ENCODE results near the gene DACH1. TPM values are rescaled to one million over a fixed set of nuclear protein-coding genes. Genes with fewer than 3 reads are reported as not detected.

DACH1 gene
- polyA plus RNA-seq, 3 donors: 0.03 to 0.69 (median 0.26) TPM

DNA sequence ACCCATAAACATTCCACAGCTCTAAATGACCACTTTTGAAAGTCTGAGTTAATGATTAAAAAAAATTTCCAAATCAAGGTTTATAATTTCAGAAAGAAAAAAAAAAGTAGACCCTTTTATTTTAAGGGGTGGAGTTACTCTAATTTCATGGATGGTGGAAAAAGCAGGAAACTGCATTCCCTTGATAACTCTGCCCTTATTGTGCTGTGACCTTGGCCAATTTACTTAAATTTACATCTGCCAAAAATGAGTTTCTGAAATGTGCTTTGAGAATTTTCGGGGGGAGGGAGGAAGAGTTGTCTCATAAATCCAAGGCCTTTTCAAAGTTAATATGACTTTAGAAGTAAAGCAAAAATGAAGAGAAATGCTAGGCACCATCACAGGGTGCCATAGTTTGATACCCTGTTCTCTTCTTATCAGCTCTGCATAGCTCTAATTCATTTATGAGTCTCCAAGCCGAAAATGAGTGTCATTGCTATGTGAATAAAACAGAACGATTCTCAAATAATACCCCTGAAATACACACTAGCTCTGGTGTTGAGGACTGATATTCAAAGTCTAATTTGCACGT, 367.0 kb downstream of the DACH1 start:
- Histone ChIP-seq H3K9me3 (replicated peaks in 1 of 2; ENCODE audit: control insufficient read depth in 1 of 2, insufficient read depth in 1 of 2, low read length in 2 of 2) (no peaks in the 10 kb centered on the region), H3K4me3 (replicated peaks in 1 of 3; ENCODE audit: low read depth in 2 of 3, low read length in 3 of 3) (no peak overlapping the region), H3K36me3 (replicated peaks in 1 of 2; ENCODE audit: control insufficient read depth in 1 of 2, insufficient read depth in 2 of 2, low read length in 2 of 2) (no peaks in the 10 kb centered on the region), H2AFZ (ENCODE audit: insufficient read depth, low read depth, low read length, poor library complexity, severe bottlenecking) (no peak overlapping the region), H3K27me3 (ENCODE audit: control insufficient read depth in 2 of 2, insufficient read depth in 2 of 2, low read length in 2 of 2) (no peaks in the 10 kb centered on the region), H3K9ac (ENCODE audit: insufficient read depth, low read length, poor library complexity, severe bottlenecking) (no peak overlapping the region), H3K27ac (ENCODE audit: low read depth in 1 of 2, low read length in 2 of 2) (no peak overlapping the region), H3K4me2 (replicated peaks; ENCODE audit: extremely low read depth, low read length, poor library complexity, severe bottlenecking) (no peak overlapping the region), H3K79me2 (ENCODE audit: insufficient read depth, low read length) (no peaks in the 10 kb centered on the region), H4K20me1 (ENCODE audit: insufficient read depth, low read length) (no peaks in the 10 kb centered on the region), H3K4me1 (ENCODE audit: control insufficient read depth in 1 of 2, insufficient read depth in 2 of 2, low read length in 2 of 2) (no peaks in the 10 kb centered on the region)
- Mint-ChIP-seq H3K27me3 (ENCODE audit: low read depth in 3 of 3) (peaks cover 0 to 3% (median 0%) of the 10 kb centered on the region in 3 donors), H3K9me3 (peaks cover 0 to 3% (median 0%) of the 10 kb centered on the region in 7 donors), H3K4me3 (no peak overlapping the region), H3K4me1 (no peaks in the 10 kb centered on the region), H3K36me3 (peaks cover 0 to 1% of the 10 kb centered on the region in 2 donors), H3K27ac (no peak overlapping the region)
- no peak for TF ChIP-seq CTCF (IDR thresholded peaks at IDR 0.05)
- intact Hi-C loops (cut with micrococcal nuclease): no loop called here
- WGBS (ENCODE audit: insufficient coverage): 80% methylated on average over 1 of the region's 4 CpGs
- DNase-seq: no peak

- Histone ChIP-seq H4K20me1 (ENCODE audit: insufficient read depth, low read length) (no peaks in the 10 kb centered on the region), H2AFZ (ENCODE audit: insufficient read depth, low read depth, low read length, poor library complexity, severe bottlenecking) (no peak overlapping the region), H3K36me3 (replicated peaks in 1 of 2; ENCODE audit: control insufficient read depth in 1 of 2, insufficient read depth in 2 of 2, low read length in 2 of 2) (no peaks in the 10 kb centered on the region), H3K4me1 (ENCODE audit: control insufficient read depth in 1 of 2, insufficient read depth in 2 of 2, low read length in 2 of 2) (no peaks in the 10 kb centered on the region), H3K27me3 (ENCODE audit: control insufficient read depth in 2 of 2, insufficient read depth in 2 of 2, low read length in 2 of 2) (no peaks in the 10 kb centered on the region), H3K4me3 (replicated peaks in 1 of 3; ENCODE audit: low read depth in 2 of 3, low read length in 3 of 3) (no peak overlapping the region), H3K79me2 (ENCODE audit: insufficient read depth, low read length) (no peaks in the 10 kb centered on the region), H3K9me3 (replicated peaks in 1 of 2; ENCODE audit: control insufficient read depth in 1 of 2, insufficient read depth in 1 of 2, low read length in 2 of 2) (no peaks in the 10 kb centered on the region), H3K4me2 (replicated peaks; ENCODE audit: extremely low read depth, low read length, poor library complexity, severe bottlenecking) (no peak overlapping the region), H3K9ac (ENCODE audit: insufficient read depth, low read length, poor library complexity, severe bottlenecking) (no peak overlapping the region), H3K27ac (ENCODE audit: low read depth in 1 of 2, low read length in 2 of 2) (no peak overlapping the region)
- Mint-ChIP-seq H3K36me3 (no peaks in the 10 kb centered on the region), H3K4me3 (no peak overlapping the region), H3K9me3 (peaks cover 0 to 3% (median 0%) of the 10 kb centered on the region in 7 donors), H3K27me3 (ENCODE audit: low read depth in 3 of 3) (peaks cover 0 to 2% (median 0%) of the 10 kb centered on the region in 3 donors), H3K4me1 (no peaks in the 10 kb centered on the region), H3K27ac (no peak overlapping the region)
- no peak for DNase-seq
- intact Hi-C loops (cut with micrococcal nuclease): no loop called here
- TF ChIP-seq CTCF (IDR thresholded peaks at IDR 0.05): no peak
- no CpG with 5 or more reads among the region's 2 CpGs for WGBS (ENCODE audit: insufficient coverage)
These were observed 367.8 kb downstream of the DACH1 start for GRCh38 chr13:71499235-71499634.

Measured in CD14-positive monocyte (primary cell).